Stimulated activated naive B cell treated with anti-CD40 and anti-IgM and Interleukin-4, amounts not matched to agents 10 μg/mL and 1 μg/mL and 100 μg/mL, for 72 hours (primary cell): ENCODE results near the gene OBP2B.
"Not testable (repeated sequence)": the region's sequence is repeated elsewhere in the genome, so short reads cannot be mapped to it uniquely, and the experiment has no call there.

Experiments
- ATAC-seq, 2 donors: fragments of 150-1000 bp; cut with Tn5 transposase; replicated peaks; 2 replicates each; pipeline ENCODE4 v1.10.0; 2021; ENCODE audit warnings: moderate library complexity in 1 of 2
- DNase-seq: peaks from one replicate; pipeline ENCODE4 v3.0.0; 2021
- H3K27ac Mint-ChIP-seq: one replicate; pipeline ENCODE4 v1.8.0; 2022; ENCODE audit warnings: mild to moderate bottlenecking, mixed read lengths
- H3K27me3 Mint-ChIP-seq, 2 donors: one replicate each; pipeline ENCODE4 v1.8.0; 2022; ENCODE audit warnings: mixed read lengths in 2 of 2
- H3K36me3 Mint-ChIP-seq, 2 donors: one replicate each; pipeline ENCODE4 v1.8.0; 2022; ENCODE audit warnings: mixed read lengths in 2 of 2, mild to moderate bottlenecking in 1 of 2
- H3K4me1 Mint-ChIP-seq, 2 donors: one replicate each; pipeline ENCODE4 v1.8.0; 2022; ENCODE audit warnings: mixed read lengths in 2 of 2, mild to moderate bottlenecking in 1 of 2
- H3K4me3 Mint-ChIP-seq, 2 donors: one replicate each; pipeline ENCODE4 v1.8.0; 2022; ENCODE audit warnings: mild to moderate bottlenecking in 2 of 2, mixed read lengths in 2 of 2, moderate library complexity in 1 of 2
- H3K9me3 Mint-ChIP-seq, 2 donors: one replicate each; pipeline ENCODE4 v1.8.0; 2022; ENCODE audit warnings: mixed read lengths in 2 of 2, mild to moderate bottlenecking in 1 of 2

The OBP2B gene

GRCh38 chr9:133208880-133209300, at the start of gene OBP2B:
Gene OBP2B (minus strand): TSS chr9:133209250. CDS start chr9:133209199, 51 bp downstream.
- not testable (repeated sequence) for ATAC-seq, H3K36me3 Mint-ChIP-seq, H3K9me3 Mint-ChIP-seq, H3K4me3 Mint-ChIP-seq, DNase-seq, H3K27ac Mint-ChIP-seq, H3K4me1 Mint-ChIP-seq
- H3K27me3 Mint-ChIP-seq, result peaks cover 39 to 50% of the 10 kb centered on the region in 2 donors

- DNase-seq (no peak), ATAC-seq (no peak)
- Mint-ChIP-seq H3K9me3 (no peaks in the 10 kb centered on the region), H3K27ac (no peak overlapping the region), H3K4me3 (no peak overlapping the region), H3K4me1 (no peaks in the 10 kb centered on the region), H3K27me3 (peaks cover 20 to 21% of the 10 kb centered on the region in 2 donors), H3K36me3 (no peaks in the 10 kb centered on the region)
Measured at GRCh38 chr9:133258061-133259015, 49.3 kb upstream of the OBP2B start.

- H3K27ac Mint-ChIP-seq, result no peak overlapping the region
Measured at GRCh38 chr9:133257465-133257956, 48.5 kb upstream of the OBP2B start.

GRCh38 chr9:133256686-133257091, 47.6 kb upstream of the OBP2B start:
- DNase-seq, result no peak
- ATAC-seq, result no peak
- Mint-ChIP-seq H3K4me1 (no peaks in the 10 kb centered on the region), H3K9me3 (no peaks in the 10 kb centered on the region), H3K4me3 (no peak overlapping the region), H3K27ac (no peak overlapping the region), H3K27me3 (peaks cover 12% of the 10 kb centered on the region in 2 donors), H3K36me3 (no peaks in the 10 kb centered on the region)

More at GRCh38 chr9:133257465-133257956, 48.5 kb upstream of the OBP2B start:
- H3K4me3 Mint-ChIP-seq, result no peak overlapping the region
- no peak for DNase-seq
- no peaks in the 10 kb centered on the region for H3K4me1 Mint-ChIP-seq
- H3K9me3 Mint-ChIP-seq, result no peaks in the 10 kb centered on the region
- H3K36me3 Mint-ChIP-seq, result no peaks in the 10 kb centered on the region
- ATAC-seq, result no peak
- H3K27me3 Mint-ChIP-seq, result peaks cover 20% of the 10 kb centered on the region in 2 donors

GRCh38 chr9:133256136-133256461, 47.0 kb upstream of the OBP2B start:
- DNase-seq (no peak), ATAC-seq (no peak)
- Mint-ChIP-seq H3K27ac (no peak overlapping the region), H3K36me3 (no peaks in the 10 kb centered on the region), H3K4me1 (no peaks in the 10 kb centered on the region), H3K4me3 (no peak overlapping the region), H3K9me3 (no peaks in the 10 kb centered on the region), H3K27me3 (peaks cover 12% of the 10 kb centered on the region in 2 donors)

- no peaks in the 10 kb centered on the region for H3K36me3 Mint-ChIP-seq
- H3K27me3 Mint-ChIP-seq, result peaks cover 8% of the 10 kb centered on the region in 2 donors
- H3K27ac Mint-ChIP-seq, result no peak overlapping the region
- ATAC-seq (no peak), DNase-seq (no peak)
- H3K4me1 Mint-ChIP-seq, result no peaks in the 10 kb centered on the region
- H3K4me3 Mint-ChIP-seq, result no peak overlapping the region
- no peaks in the 10 kb centered on the region for H3K9me3 Mint-ChIP-seq
Measured at GRCh38 chr9:133255371-133256135, 46.5 kb upstream of the OBP2B start.

GRCh38 chr9:133254471-133254870, 45.4 kb upstream of the OBP2B start:
- Mint-ChIP-seq H3K27me3 (peaks cover 11 to 14% of the 10 kb centered on the region in 2 donors), H3K9me3 (no peaks in the 10 kb centered on the region), H3K4me3 (no peak overlapping the region), H3K36me3 (no peaks in the 10 kb centered on the region), H3K4me1 (no peaks in the 10 kb centered on the region), H3K27ac (no peak overlapping the region)
- ATAC-seq, result no peak
- no peak for DNase-seq

- no peak overlapping the region for H3K4me3 Mint-ChIP-seq
- ATAC-seq, result no peak
- H3K27ac Mint-ChIP-seq, result no peak overlapping the region
- peaks cover 21 to 22% of the 10 kb centered on the region in 2 donors for H3K27me3 Mint-ChIP-seq
- no peaks in the 10 kb centered on the region for H3K9me3 Mint-ChIP-seq
- no peaks in the 10 kb centered on the region for H3K4me1 Mint-ChIP-seq
- DNase-seq, result no peak
- no peaks in the 10 kb centered on the region for H3K36me3 Mint-ChIP-seq
Measured at GRCh38 chr9:133253268-133253667, 44.2 kb upstream of the OBP2B start.

GRCh38 chr9:133252301-133253020, 43.4 kb upstream of the OBP2B start:
- ATAC-seq, result no peak
- Mint-ChIP-seq H3K36me3 (no peaks in the 10 kb centered on the region), H3K9me3 (no peaks in the 10 kb centered on the region), H3K27me3 (peaks cover 22 to 25% of the 10 kb centered on the region in 2 donors), H3K4me3 (no peak overlapping the region), H3K27ac (no peak overlapping the region), H3K4me1 (no peaks in the 10 kb centered on the region)
- no peak for DNase-seq

GRCh38 chr9:133251773-133252172, 42.7 kb upstream of the OBP2B start:
- no peaks in the 10 kb centered on the region for H3K9me3 Mint-ChIP-seq
- no peak for ATAC-seq
- no peak for DNase-seq
- peaks cover 27 to 31% of the 10 kb centered on the region in 2 donors for H3K27me3 Mint-ChIP-seq
- H3K4me1 Mint-ChIP-seq, result no peaks in the 10 kb centered on the region
- H3K4me3 Mint-ChIP-seq, result no peak overlapping the region
- H3K36me3 Mint-ChIP-seq, result no peaks in the 10 kb centered on the region
- H3K27ac Mint-ChIP-seq, result no peak overlapping the region

- peaks cover 27% of the 10 kb centered on the region in 2 donors for H3K27me3 Mint-ChIP-seq
- not testable (repeated sequence) for H3K4me1 Mint-ChIP-seq, H3K4me3 Mint-ChIP-seq, H3K9me3 Mint-ChIP-seq, ATAC-seq, DNase-seq, H3K27ac Mint-ChIP-seq, H3K36me3 Mint-ChIP-seq
Measured at GRCh38 chr9:133251221-133251620, 42.2 kb upstream of the OBP2B start.

GRCh38 chr9:133250741-133251170, 41.7 kb upstream of the OBP2B start:
- H3K9me3 Mint-ChIP-seq, result no peaks in the 10 kb centered on the region
- DNase-seq (no peak), ATAC-seq (no peak)
- H3K4me1 Mint-ChIP-seq, result no peaks in the 10 kb centered on the region
- no peak overlapping the region for H3K27ac Mint-ChIP-seq
- no peaks in the 10 kb centered on the region for H3K36me3 Mint-ChIP-seq
- no peak overlapping the region for H3K4me3 Mint-ChIP-seq
- H3K27me3 Mint-ChIP-seq, result peaks cover 27 to 30% of the 10 kb centered on the region in 2 donors

GRCh38 chr9:133249337-133249736, 40.3 kb upstream of the OBP2B start:
- ATAC-seq (no peak), DNase-seq (no peak)
- Mint-ChIP-seq H3K4me1 (no peaks in the 10 kb centered on the region), H3K36me3 (no peaks in the 10 kb centered on the region), H3K4me3 (no peak overlapping the region), H3K27ac (no peak overlapping the region), H3K27me3 (peaks cover 27 to 30% of the 10 kb centered on the region in 2 donors), H3K9me3 (no peaks in the 10 kb centered on the region)

- Mint-ChIP-seq H3K36me3 (no peaks in the 10 kb centered on the region), H3K27me3 (peaks cover 27 to 30% of the 10 kb centered on the region in 2 donors), H3K27ac (no peak overlapping the region), H3K4me1 (no peaks in the 10 kb centered on the region), H3K9me3 (no peaks in the 10 kb centered on the region), H3K4me3 (no peak overlapping the region)
- DNase-seq (no peak), ATAC-seq (no peak)
Measured at GRCh38 chr9:133248726-133249295, 39.8 kb upstream of the OBP2B start.
